Fibroblast of skin of abdomen (primary cell): Measurements from ENCODE around the gene SORCS2.
"Not testable (repeated sequence)": the region's sequence is repeated elsewhere in the genome, so short reads cannot be mapped to it uniquely, and the experiment has no call there.

Experiments used
- DNase-seq: peaks from one replicate; pipeline ENCODE4 v3.0.0-alpha.2; 2013

Gene SORCS2

GRCh38 chr4:7432531-7433375, 240.4 kb downstream of the SORCS2 start:
- DNase-seq: no peak

- no peak for DNase-seq
These were observed 241.2 kb downstream of the SORCS2 start for GRCh38 chr4:7433376-7434140.

- DNase-seq: no peak
These were observed 241.9 kb downstream of the SORCS2 start for GRCh38 chr4:7434141-7434765.

DNA sequence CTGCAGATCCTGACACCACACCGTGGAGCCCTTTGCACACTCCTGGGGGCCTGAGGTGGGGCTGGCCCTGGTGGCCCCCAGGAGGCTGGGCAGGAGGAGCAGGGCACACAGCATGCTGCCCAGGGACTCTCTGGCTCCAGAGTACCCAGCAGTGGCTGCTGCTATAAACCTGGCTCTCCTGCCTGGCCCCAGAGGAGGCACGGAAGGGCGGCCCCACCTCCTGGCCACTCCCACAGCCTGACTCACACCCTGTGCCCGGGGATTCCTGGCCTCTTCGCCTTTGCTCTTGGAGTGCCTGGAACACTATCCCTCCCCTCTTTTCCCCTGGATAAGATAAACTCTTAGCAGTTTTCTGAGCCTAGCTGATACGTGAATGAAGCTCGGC, 242.4 kb downstream of the SORCS2 start, which contains the start of gene PSAPL1:
Gene PSAPL1 (minus strand): TSS at position 165 of the 385 bp plus-strand sequence. CDS start 51 bp downstream, at position 114.
- peak; percentile 22 for DNase-seq

GRCh38 chr4:7435471-7436061, 243.2 kb downstream of the SORCS2 start:
- DNase-seq: no peak

DNA sequence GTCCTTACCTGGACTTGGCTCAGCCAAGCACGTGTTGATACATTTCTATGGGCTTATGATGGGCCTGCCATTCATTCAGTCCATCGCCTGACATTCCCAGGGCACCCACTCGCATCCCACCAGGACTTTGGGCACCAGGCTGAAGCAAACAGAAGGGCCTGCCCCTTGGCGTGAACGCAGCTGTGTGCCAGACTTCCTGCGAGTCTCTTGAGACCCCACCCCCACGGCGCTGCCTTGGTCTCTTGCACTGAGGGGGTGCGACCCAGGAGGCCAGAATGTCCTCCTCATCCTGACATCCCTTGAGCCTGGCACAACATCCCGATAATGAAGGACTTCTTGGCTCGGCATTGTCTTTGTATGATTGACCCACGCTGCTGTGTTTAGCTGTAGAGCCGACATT, 243.9 kb downstream of the SORCS2 start:
- no peak for DNase-seq

DNA sequence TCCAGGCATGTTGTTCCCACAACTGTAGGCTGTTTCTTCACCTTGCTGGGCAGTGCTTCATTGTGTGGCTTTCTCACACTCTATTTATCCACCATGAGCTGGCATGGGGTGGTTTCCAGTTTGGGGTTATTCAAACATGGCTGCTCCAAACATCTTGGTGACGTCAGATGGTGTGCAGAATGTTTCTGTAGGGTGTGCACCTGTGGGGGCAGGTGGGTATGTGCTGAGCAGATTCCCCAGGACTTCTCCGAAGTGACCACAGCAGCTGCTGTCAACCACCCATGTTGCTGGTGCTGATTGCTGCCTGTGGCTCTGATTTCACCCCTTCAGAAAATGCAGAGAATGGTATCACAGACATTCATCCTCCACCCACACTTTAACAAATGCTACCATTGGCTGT, 247.4 kb downstream of the SORCS2 start:
- DNase-seq: no peak

DNA sequence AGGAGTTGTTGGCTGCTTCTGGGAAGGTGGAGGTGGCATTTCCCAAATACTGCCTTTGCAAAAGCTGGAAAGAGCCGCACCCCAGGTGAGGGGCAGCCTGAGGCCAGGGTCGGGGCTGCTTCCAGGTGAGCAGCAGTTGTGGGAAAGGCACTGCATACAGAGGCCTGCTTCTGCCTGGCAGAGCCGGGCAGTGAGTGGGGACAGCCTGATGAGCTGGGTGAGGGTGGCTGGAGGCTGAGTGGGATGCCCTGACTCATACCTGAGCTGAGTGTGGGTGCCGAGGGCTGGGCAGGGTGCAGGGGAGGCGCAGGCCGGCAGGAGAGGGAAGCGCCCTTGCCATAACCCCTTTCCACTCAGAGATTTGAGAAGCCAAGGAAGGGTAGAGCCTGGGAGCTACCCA, 248.9 kb downstream of the SORCS2 start:
- no peak for DNase-seq

DNA sequence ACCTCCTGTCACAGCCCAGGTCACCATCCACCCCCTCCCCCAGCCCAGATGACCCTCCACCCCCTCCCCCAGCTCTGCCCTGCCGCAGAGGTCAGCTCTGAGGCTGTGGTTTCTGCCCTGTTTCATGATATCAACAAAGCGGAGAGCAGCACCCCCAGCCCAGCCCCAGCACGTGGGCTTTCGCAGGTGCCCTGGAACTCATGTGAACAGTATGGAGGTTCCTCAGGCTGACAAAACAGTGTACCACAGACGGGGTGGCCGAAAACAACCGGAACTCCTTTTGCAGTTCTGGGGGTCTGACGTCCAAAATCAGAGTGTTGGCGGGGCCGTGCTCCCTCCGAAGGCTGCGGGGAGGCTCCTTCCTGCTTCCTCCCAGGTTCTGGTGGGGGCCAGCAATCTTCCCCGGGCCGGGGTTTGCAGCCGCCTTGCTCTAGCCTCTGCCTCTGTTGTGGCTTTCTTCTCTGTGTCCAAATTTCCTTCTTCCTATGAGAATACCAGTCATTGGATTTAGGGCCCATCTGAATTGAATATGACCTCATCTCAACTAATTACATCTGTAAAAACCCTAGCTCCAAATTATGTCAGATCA, 250.3 kb downstream of the SORCS2 start:
- DNase-seq: no peak

DNA sequence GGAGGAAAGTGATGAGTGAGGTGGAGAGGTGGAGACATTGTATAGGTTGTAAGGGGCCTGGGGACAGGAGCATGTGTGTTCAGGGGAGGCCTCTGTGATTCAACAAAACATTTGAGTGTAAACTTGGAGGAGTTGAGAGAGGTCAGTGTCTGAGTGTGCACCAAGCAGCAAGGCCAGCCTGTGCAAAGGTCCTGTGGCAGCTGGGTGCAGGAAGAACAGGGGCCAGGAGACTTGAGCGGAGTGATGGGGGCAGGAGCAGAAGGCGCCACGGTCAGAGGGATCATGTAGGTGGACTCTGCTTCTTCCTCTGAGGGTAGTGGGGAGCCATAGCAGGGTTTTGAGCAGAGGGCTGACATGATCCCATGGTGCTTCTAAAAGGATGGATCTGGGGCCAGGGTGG, 252.0 kb downstream of the SORCS2 start:
- DNase-seq: no peak

GRCh38 chr4:7444731-7445130, 252.4 kb downstream of the SORCS2 start:
- DNase-seq: no peak

DNA sequence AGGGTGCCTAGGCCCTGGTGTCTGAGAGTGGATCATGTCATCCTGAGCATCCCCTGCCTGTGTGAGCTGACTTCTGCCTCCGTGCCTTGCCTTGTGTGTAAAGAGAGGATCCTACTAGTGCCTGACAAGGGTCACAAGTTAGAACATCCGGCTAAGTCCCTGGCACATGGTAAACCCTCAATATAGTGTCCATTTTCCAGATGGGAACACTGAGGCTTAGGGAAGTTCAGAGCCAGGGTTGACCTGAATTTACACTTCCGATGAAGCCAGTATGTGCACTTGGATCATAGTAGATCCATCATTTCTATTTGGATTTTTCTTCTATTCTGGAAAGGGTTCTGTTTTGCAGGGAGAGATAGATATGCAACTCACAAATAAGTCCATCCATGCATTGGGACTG, 254.9 kb downstream of the SORCS2 start:
- DNase-seq: no peak

DNA sequence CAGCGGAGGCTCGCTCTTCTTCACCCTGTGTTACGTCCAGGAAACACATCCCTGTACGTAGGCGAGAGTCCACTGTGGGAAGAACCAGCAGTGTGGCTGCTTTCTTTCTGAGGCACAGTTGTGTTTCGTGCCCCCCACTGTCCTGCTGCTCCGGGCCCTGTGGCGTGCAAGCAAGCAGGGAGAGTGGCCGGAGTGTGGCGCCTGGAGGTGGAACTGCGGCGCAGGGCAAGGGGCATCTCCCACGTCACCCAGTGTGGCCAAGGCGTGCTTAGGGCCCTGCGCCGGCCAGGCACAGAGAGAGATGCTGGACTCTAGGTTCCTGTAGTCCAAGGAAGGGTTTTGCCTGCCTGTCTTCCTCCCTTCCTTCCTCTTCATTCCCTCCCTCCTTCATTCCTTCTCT, 255.7 kb downstream of the SORCS2 start:
- no peak for DNase-seq

- no peak for DNase-seq
These were observed 258.6 kb downstream of the SORCS2 start for GRCh38 chr4:7450775-7451433.

GRCh38 chr4:7451434-7451789, 259.1 kb downstream of the SORCS2 start:
- DNase-seq: no peak

- DNase-seq: no peak
These were observed 259.5 kb downstream of the SORCS2 start for GRCh38 chr4:7451800-7452199.

- DNase-seq: not testable (repeated sequence)
These were observed 260.5 kb downstream of the SORCS2 start for GRCh38 chr4:7452802-7453201.

GRCh38 chr4:7457201-7458065, 265.1 kb downstream of the SORCS2 start:
- DNase-seq: no peak

GRCh38 chr4:7458066-7458425, 265.7 kb downstream of the SORCS2 start:
- no peak for DNase-seq

- no peak for DNase-seq
These were observed 266.1 kb downstream of the SORCS2 start for GRCh38 chr4:7458477-7458876.

DNA sequence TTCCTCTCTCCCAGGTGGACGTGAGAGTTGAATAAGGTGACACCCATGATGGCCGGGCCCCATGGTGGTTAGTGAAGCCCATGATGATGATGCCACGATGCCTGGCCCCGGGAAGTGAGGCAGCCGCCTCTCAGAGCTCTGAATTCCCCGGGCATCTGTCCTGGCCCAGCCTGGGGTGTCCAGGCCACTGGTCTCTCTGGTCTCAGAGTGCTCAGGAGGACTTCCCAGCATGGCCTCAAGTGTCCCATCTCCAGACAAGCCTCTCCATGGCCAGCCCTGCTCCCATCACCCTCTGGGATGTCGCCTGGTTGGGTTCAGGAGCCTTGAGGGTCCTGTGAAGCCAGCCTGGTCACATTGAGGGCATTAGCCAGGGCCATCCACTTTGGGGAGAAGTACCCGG, 267.1 kb downstream of the SORCS2 start:
- no peak for DNase-seq
